ENCODE results near the gene MED14.

Gene MED14

GRCh38 chrX:40729598-40730584 lies 5.5 kb downstream of the MED14 start:
- no peak for DNase-seq

DNA sequence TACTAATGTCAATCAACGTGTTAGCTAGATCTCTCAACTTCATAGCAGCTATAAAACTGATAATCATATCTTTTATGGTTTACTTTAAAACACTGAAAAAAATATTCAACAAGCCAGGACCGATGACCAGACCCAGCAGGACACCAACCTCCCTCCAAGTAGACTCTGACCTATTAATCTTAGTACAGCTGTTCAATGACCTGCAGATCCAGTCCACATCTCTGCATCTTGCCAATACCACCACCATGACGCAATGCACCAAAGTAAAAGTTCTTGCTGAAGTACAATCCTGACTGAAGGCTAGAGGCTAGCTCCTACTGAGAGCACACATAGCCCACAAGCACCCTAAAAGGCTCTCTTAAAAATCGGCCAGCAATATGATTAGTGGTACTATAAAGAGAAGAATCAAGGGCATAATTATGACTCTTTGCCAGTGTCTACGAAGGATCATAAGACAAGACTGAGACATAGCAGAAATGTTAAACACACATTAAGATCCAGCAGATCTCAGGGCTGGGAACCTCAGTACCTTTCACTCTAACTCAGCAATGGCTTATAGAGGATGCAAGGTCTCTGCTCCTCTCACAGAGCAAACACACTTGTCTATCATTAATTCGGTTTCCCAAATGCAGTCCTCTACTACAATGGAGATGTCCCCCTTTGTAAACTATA lies 7.6 kb downstream of the MED14 start:
- no peak for DNase-seq

DNA sequence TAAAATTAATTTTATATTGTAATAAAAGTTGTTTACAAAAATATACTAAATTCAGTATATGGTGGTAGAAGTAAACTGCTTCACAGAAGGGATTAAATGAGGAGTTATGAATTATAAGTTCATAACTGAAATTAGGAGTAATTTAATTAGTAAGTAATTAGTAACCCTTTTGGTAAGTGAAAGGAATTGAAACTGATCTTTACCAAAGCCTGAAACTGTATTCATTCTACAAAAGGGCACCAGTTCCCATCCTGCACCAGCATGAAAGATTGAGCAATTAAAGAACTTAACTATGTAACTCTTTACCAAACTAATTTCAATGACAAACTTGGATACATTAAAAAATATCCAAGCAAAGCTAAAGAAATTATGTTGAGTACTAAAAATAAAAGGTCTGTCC lies 8.2 kb downstream of the MED14 start:
- no peak for DNase-seq

DNA sequence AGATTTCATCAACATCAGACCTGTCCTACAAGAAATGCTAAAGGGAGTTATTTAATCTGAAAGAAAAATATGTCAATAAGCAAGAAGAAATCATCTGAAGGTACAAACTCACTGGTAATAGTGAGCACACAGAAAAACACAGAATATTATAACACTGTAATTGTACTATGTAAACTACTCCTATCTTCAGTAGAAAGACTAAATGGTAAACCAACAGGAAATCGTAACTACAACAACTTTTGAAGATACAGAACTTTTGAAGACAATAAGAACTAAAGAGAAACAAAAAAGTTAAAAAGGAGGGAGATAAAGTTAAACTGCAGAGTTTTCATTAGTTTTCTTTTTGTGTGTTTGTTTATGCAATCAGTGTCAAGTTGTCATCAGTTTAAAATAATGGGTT lies 12.4 kb downstream of the MED14 start:
- DNase-seq: no peak

DNA sequence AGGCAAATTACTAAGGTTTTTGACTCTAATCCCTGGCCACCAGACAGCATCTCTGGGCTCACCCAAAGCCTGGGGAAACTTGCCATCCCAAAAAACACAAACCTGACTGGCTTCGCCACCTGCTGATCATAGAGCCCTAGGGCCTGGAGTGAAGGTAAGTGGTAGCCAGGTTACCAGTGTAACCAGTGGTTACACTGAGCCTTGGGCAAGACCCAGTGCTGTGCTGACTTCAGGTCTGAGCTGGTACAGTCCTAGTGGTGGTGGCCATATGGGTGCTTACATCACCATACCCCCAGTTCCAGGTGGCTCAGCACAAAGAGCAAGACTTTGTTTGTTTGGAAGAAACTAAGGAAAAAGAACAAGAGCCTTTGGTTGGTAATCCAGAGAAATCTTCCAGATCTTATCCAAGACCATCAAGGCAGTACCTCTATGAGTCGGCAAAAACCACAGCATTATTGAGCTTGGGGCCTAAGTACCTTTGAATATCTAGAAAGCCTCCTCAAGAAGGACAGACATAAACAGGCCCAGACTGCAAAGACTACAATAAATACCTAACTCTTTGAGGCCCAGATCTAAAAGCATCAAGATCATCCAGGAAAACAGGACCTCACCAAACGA lies 13.7 kb downstream of the MED14 start:
- DNase-seq: no peak

GRCh38 chrX:40720792-40721191 lies 14.6 kb downstream of the MED14 start:
- DNase-seq: no peak

DNA sequence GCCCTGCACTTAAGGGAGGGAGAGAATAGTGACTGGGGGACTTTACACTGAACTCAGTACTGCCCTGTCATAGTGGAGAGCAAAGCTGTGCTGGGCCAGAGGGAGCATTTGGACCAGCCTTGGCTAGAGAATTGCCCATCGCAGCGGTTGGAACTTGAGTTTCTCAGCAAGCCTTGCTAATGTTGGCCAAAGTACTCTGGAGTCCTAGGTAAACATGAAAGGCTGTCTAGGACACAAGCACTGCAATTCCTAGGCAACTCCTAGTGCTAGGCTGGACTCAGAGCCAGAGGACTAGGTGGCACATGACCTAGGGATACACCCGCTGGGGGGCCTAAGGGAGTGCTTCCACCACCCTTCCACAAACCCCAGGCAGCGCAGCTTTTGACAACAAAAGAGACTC lies 15.0 kb downstream of the MED14 start:
- no peak for DNase-seq

GRCh38 chrX:40719731-40720130 lies 15.6 kb downstream of the MED14 start:
- DNase-seq: no peak

DNA sequence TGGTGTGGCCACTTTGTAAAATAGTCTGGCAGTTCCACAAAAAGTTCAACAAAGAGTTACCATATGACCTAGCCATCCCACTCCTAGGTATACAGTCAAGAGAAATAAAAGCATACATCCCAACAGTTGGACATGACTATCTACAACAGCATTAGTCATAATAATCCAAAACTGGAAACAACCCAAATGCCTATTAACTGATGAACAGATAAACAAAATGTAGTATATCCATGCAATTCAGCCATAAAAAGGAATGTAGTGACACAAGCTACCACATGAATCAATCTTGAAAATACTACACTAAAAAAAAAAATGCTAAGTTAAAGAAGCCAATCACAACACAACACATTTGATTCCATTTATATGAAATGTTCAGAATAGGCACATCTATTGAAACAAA lies 16.1 kb downstream of the MED14 start:
- DNase-seq: no peak

DNA sequence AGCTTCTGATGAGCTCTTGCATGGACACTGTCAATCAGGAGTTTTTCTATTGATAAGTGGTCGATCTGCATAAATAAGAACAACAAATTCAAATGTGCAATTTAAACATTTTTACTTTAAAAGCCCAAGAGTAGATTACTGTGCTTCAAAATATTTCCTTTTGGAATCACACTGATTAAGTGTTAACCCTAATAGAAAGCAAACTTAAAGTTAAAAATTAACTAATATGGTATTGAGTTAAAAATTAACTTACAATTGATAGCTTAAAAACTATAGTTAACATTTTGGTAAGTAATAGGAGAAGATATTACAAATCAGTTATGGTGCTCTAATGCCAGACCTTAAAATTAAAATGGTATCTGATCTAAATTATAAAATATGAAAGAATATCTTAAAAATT lies 25.9 kb downstream of the MED14 start:
- DNase-seq: no peak

GRCh38 chrX:40705658-40706312 lies 29.6 kb downstream of the MED14 start:
- DNase-seq: no peak

DNA sequence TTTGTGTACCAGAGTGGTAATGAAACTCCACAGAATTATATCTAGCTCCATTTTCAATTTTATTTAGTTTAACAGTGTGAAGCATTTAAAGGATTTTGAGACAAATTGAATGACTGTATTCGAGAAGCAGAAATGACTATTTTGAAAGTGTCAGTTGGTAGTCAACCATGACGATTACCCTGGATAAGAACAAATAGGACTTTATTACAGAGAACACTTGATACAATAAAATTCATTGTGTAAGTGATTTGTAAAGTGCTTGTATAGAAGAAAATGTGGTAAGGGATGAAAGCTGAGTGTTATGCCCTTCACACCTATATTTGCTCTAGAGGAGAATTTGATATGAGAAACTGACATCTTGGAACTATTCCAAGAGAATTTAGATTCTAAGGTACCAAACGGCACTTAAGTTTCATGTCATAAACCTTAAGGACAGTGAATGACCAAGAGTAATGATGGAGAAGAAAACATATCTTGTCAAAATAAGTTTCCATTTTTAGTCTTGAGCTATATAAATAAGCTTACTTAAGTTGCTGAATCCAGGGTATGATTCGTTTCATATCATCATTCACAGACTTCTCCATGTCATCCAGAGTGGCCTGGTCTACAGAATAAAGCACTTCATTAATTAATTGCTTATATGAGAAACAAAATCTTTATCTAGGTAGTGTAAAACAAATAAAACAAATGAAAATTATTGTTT lies 34.6 kb downstream of the MED14 start:
- DNase-seq: no peak

DNA sequence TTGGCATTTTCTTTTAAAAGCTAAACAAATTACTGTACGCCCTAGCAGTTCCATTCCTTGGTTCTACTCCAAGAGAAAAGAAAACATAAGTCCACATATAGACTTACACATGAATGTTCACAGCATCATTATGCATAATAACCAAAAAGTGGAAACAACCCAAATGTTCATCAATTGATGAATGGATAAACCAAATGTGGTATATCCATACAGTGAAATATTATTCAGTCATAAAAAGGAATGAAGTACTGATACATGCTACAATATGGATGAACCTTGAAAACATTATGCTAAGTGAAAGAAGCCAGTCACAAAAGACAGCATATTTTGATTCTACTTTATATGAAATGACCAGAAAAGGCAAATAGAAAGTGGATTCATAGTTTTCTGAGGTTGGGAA lies 36.5 kb downstream of the MED14 start:
- DNase-seq: no peak

DNA sequence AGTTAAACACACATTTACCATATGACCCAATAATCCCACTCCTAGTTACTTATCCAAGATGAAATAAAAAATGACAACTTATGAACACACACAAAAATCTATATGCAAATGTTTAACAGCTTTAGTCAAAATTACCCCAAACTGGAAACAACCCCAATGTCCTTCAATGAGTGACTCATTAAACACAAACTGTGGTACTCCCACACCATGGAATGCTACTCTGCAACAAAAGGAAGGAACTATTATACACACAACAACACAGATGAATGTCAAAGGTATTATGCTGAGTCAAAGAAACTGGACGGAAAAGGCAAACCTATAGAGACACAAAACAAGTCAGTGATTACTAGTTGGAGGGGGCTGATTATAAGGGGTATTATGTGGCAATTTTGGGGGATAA lies 40.5 kb downstream of the MED14 start:
- no peak for DNase-seq

DNA sequence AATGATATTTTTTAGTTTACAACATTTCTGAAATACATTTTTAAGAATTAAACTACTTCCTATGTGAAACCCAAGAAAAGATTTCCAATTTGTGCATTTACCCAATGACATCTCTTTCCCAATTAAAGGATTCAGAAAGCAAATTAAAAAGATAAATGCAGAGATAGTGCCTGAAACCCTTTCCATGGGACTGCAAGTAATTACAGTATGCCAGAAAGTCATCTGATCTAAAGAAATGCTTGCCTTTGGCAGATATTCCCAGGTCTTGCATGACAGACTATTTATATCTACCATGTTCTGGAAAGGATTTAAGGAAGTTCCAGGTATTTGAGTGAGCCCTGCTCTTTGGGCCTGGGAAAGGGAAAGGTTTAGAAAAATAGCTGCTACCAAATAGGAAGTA lies 46.4 kb downstream of the MED14 start:
- no peak for DNase-seq

GRCh38 chrX:40687169-40687568 lies 48.2 kb downstream of the MED14 start:
- no peak for DNase-seq

DNA sequence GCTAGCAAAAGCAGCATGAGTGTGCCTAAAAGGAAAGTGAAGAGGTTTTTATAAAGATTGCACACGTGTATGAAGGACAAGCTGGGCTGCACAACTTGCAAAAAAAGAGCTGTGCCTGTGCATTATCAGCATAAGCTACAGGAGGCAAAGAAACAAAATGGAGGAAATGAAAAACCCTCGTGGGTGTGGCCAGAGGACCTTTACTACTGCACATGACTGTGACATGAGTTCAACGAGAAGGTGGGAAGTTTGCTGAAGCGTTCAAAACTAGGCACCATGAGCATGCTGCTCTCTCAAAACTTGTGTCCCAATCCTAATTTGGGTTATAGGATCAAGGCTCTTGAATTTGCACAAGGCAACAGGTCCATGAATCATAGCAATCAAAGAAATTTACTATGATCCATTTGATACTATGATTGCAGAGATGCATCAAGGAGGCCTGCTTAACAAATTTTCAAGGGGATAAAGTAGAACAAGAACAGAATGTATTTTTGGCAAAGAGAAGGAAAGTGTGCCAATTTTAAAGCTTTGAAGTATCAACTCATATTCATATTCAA lies 49.9 kb downstream of the MED14 start:
- no peak for DNase-seq

DNA sequence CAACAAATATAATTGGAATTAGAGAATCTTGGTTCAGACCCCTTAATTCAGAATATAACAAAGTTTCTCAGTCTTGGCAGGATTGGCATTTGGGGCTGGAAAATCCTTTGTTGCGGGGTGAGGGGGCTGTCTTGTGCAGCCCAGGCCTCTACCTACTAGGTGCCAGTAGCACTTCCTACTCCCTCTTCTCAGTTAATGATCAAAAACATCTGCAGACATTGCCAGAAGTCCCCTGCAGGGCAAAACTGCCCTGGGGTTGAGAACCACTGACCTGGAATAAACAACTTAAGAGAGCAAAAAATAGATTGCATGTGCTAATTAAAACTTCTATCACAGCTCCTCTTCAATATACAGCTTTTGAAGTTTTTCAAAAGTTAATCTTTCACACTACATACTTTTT lies 51.2 kb downstream of the MED14 start:
- DNase-seq: no peak

GRCh38 chrX:40683245-40683644 lies 52.1 kb downstream of the MED14 start:
- no peak for DNase-seq

- no peak for DNase-seq
These were observed 64.2 kb downstream of the MED14 start for GRCh38 chrX:40671126-40671525.

GRCh38 chrX:40663880-40664630 lies 71.3 kb downstream of the MED14 start:
- no peak for DNase-seq
